GM12891 (cell line): ENCODE results near the gene PLCB1.

Source experiments
- PAX5 ChIP-seq: IDR thresholded peaks from 2 replicates; pipeline ENCODE4 v1.6.1; 2011; ENCODE audit warnings: low read length, moderate library complexity, mild to moderate bottlenecking; ENCODE audit not compliant: insufficient read depth, severe bottlenecking
- POLR2A ChIP-seq: IDR thresholded peaks from 2 replicates; pipeline ENCODE4 v1.6.1; 2011; ENCODE audit warnings: low read depth, low read length, control low read depth
- POLR2AphosphoS5 ChIP-seq: IDR thresholded peaks from 2 replicates; pipeline ENCODE4 v1.6.1; 2011; ENCODE audit warnings: low read depth, low read length, control low read depth
- POU2F2 ChIP-seq: IDR thresholded peaks from 2 replicates; pipeline ENCODE4 v1.6.1; 2011; ENCODE audit warnings: low read depth, mild to moderate bottlenecking, control low read depth, low read length, moderate library complexity
- TAF1 ChIP-seq: IDR thresholded peaks from 2 replicates; pipeline ENCODE4 v1.6.1; 2011; ENCODE audit warnings: low read depth, low read length, control low read depth

GRCh38 chr20:8504030-8504429 lies 372.0 kb downstream of the PLCB1 start:
- no peak for TF ChIP-seq POLR2A
- TF ChIP-seq TAF1 = no peak
- TF ChIP-seq POU2F2 = no peak
- no peak for TF ChIP-seq POLR2AphosphoS5
- no peak for TF ChIP-seq PAX5
